HepG2 (cell line): ENCODE data around the gene MOAP1. TPM values are rescaled to one million over a fixed set of nuclear protein-coding genes. Genes with fewer than 3 reads are reported as not detected.

Source experiments
- ATF7-NPFF ChIP-seq: sonication (generic); formaldehyde crosslinking; IDR thresholded peaks from 2 replicates; pipeline ENCODE4 v1.8.1; 2023; ENCODE audit warnings: mild to moderate bottlenecking, low read depth, missing genetic modification reagents, moderate library complexity
- E2F5 ChIP-seq: sonication (generic); formaldehyde crosslinking; conservative IDR thresholded peaks from 2 replicates; pipeline ENCODE4 v1.4.0; 2020; ENCODE audit warnings: missing genetic modification reagents
- ELF4 ChIP-seq: sonication (generic); formaldehyde crosslinking; IDR thresholded peaks from 2 replicates; pipeline ENCODE4 v1.5.0; 2020; ENCODE audit warnings: missing genetic modification reagents, mild to moderate bottlenecking, moderate library complexity, borderline replicate concordance
- FOXP1 ChIP-seq, 2 experiments: fragments of 450-650 bp in 1 of 2; IDR thresholded peaks; 2 replicates each; pipeline ENCODE4 v1.6.1; 2017 to 2018; ENCODE audit warnings: antibody characterized with exemption in 1 of 2
- GABPB1 ChIP-seq: IDR thresholded peaks from 2 replicates; pipeline ENCODE4 v1.6.1; 2016; ENCODE audit warnings: mild to moderate bottlenecking, missing genetic modification reagents, moderate library complexity, missing compliant biosample characterization
- HOXA5 ChIP-seq: sonication (generic); formaldehyde crosslinking; IDR thresholded peaks from 2 replicates; pipeline ENCODE4 v1.4.0; 2020; ENCODE audit warnings: missing genetic modification reagents
- KLF15 ChIP-seq: sonication (generic); formaldehyde crosslinking; IDR thresholded peaks from 2 replicates; pipeline ENCODE4 v1.8.1; 2023; ENCODE audit warnings: borderline replicate concordance, mild to moderate bottlenecking, inconsistent platforms, missing genetic modification reagents, mixed read lengths
- MAF1 ChIP-seq: sonication (generic); formaldehyde crosslinking; IDR thresholded peaks from 2 replicates; pipeline ENCODE4 v1.5.0; 2020; ENCODE audit warnings: missing genetic modification reagents, borderline replicate concordance
- PCBP2 ChIP-seq: fragments of 200-400 bp; formaldehyde crosslinking; optimal IDR thresholded peaks from 2 replicates; pipeline ENCODE3; 2018; ENCODE audit warnings: low read length, low read depth; ENCODE audit not compliant: poor library complexity, severe bottlenecking
- SOX5 ChIP-seq: IDR thresholded peaks from 2 replicates; pipeline ENCODE4 v1.6.1; 2016; ENCODE audit warnings: borderline replicate concordance
- ZFP1 ChIP-seq: IDR thresholded peaks from 2 replicates; pipeline ENCODE4 v1.6.1; 2016
- ZNF225 ChIP-seq: sonication (generic); formaldehyde crosslinking; IDR thresholded peaks from 2 replicates; pipeline ENCODE4 v1.4.0; 2020; ENCODE audit warnings: mild to moderate bottlenecking, missing genetic modification reagents
- ZNF530 ChIP-seq: sonication (generic); formaldehyde crosslinking; IDR thresholded peaks from 2 replicates; pipeline ENCODE4 v1.5.0; 2020; ENCODE audit warnings: low read depth, mild to moderate bottlenecking, missing genetic modification reagents
- ZNF883 ChIP-seq: sonication (generic); formaldehyde crosslinking; IDR thresholded peaks from 2 replicates; pipeline ENCODE4 v1.5.1; 2020; ENCODE audit warnings: mild to moderate bottlenecking, missing genetic modification reagents; ENCODE audit errors: not compliant biosample characterization
- polyA plus RNA-seq, 8 experiments: library from polyadenylated mRNA; depleted of rRNA in 3 of 8; stranded (reverse) in 7 of 8; unstranded in 1 of 8; fragments of >200 nt; fragmentation: Illumina TruSeq in 4 of 8; extraction: Trizol in 4 of 8; gene quantifications; 2 replicates each; pipeline versions ENCODE4 v1.2.1 to v1.2.3, GENCODE V29; 2011 to 2016; ENCODE audit warnings: low read depth in 4 of 8, missing spikeins in 1 of 8, mixed read lengths in 1 of 8; ENCODE audit not compliant: insufficient read depth in 1 of 8
- total RNA-seq, 5 experiments: library from RNA; depleted of rRNA; stranded (reverse); fragments of >200 nt; fragmentation: Illumina TruSeq; extraction: Trizol; gene quantifications; 2 replicates each; pipeline ENCODE4 v1.2.3, GENCODE V29; 2016; ENCODE audit warnings: low read depth in 1 of 5
- TF ChIP-seq, protein P1 (sequence below): sonication (generic); formaldehyde crosslinking; IDR thresholded peaks from one replicate; pipeline ENCODE4 v1.5.1; 2020; ENCODE audit warnings: mild to moderate bottlenecking, missing genetic modification reagents; ENCODE audit errors: not compliant biosample characterization
- TF ChIP-seq, protein P2 (sequence below): sonication (generic); formaldehyde crosslinking; IDR thresholded peaks from 2 replicates; pipeline ENCODE4 v1.4.0; 2020; ENCODE audit warnings: missing genetic modification reagents; ENCODE audit errors: not compliant biosample characterization
- TF ChIP-seq, protein P3 (sequence below): IDR thresholded peaks from 2 replicates; pipeline ENCODE4 v1.6.1; 2016; ENCODE audit warnings: low read depth, borderline replicate concordance
- TF ChIP-seq, protein P4 (sequence below): sonication (generic); formaldehyde crosslinking; IDR thresholded peaks from 2 replicates; pipeline ENCODE4 v1.4.0; 2020; ENCODE audit warnings: mild to moderate bottlenecking, missing genetic modification reagents

Gene MOAP1
- total and polyA plus RNA-seq, 2 of the 13 experiments (the other 11 are each of a cell fraction or from before 2014, with no cell fraction given): 14.6 to 47.0 TPM

- TF ChIP-seq ZNF883 (CRISPR knock-in tag) (peak; percentile 94), ELF4 (CRISPR knock-in tag) (peak; percentile 87), MAF1 (no peak), HOXA5 (CRISPR knock-in tag) (0 out of 2 replicates have a peak, but pooled peaks have one; percentile 16), KLF15 (CRISPR knock-in tag) (peak; percentile 95; the same call in 1 of the 2 replicates), FOXP1 (IDR thresholded peaks at IDR 0.05) (no peak), FOXP1 (CRISPR knock-in tag; IDR thresholded peaks at IDR 0.05) (peak; percentile 31; the same call in 1 of the 2 replicates), ATF7-NPFF (0 out of 2 replicates have a peak, but pooled peaks have one; percentile 66), ZFP1 (CRISPR knock-in tag) (no peak), PCBP2 (no peak), SOX5 (CRISPR knock-in tag) (peak; percentile 31), ZNF530 (no peak), ZNF225 (0 out of 2 replicates have a peak, but pooled peaks have one; percentile 52), GABPB1 (CRISPR knock-in tag) (peak; percentile 97), E2F5 (CRISPR knock-in tag) (peak; percentile 95)
- TF ChIP-seq, protein P1, sequence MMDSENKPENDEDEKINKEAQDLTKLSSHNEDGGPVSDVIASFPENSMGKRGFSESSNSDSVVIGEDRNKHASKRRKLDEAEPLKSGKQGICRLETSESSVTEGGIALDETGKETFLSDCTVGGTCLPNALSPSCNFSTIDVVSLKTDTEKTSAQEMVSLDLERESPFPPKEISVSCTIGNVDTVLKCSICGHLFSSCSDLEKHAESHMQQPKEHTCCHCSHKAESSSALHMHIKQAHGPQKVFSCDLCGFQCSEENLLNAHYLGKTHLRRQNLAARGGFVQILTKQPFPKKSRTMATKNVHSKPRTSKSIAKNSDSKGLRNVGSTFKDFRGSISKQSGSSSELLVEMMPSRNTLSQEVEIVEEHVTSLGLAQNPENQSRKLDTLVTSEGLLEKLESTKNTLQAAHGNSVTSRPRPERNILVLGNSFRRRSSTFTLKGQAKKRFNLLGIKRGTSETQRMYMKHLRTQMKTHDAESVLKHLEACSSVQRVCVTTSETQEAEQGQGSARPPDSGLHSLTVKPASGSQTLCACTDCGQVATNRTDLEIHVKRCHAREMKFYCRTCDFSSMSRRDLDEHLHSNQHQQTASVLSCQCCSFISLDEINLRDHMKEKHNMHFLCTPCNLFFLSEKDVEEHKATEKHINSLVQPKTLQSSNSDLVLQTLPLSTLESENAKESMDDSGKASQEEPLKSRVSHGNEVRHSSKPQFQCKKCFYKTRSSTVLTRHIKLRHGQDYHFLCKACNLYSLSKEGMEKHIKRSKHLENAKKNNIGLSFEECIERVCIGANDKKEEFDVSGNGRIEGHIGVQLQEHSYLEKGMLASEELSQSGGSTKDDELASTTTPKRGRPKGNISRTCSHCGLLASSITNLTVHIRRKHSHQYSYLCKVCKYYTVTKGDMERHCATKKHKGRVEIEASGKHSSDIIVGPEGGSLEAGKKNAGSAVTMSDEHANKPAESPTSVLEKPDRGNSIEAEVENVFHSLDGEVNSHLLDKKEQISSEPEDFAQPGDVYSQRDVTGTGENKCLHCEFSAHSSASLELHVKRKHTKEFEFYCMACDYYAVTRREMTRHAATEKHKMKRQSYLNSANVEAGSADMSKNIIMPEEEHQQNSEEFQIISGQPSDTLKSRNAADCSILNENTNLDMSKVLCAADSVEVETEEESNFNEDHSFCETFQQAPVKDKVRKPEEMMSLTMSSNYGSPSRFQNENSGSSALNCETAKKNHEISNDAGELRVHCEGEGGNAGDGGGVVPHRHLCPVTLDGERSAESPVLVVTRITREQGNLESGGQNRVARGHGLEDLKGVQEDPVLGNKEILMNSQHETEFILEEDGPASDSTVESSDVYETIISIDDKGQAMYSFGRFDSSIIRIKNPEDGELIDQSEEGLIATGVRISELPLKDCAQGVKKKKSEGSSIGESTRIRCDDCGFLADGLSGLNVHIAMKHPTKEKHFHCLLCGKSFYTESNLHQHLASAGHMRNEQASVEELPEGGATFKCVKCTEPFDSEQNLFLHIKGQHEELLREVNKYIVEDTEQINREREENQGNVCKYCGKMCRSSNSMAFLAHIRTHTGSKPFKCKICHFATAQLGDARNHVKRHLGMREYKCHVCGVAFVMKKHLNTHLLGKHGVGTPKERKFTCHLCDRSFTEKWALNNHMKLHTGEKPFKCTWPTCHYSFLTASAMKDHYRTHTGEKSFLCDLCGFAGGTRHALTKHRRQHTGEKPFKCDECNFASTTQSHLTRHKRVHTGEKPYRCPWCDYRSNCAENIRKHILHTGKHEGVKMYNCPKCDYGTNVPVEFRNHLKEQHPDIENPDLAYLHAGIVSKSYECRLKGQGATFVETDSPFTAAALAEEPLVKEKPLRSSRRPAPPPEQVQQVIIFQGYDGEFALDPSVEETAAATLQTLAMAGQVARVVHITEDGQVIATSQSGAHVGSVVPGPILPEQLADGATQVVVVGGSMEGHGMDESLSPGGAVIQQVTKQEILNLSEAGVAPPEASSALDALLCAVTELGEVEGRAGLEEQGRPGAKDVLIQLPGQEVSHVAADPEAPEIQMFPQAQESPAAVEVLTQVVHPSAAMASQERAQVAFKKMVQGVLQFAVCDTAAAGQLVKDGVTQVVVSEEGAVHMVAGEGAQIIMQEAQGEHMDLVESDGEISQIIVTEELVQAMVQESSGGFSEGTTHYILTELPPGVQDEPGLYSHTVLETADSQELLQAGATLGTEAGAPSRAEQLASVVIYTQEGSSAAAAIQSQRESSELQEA: peak; percentile 68
- TF ChIP-seq, protein P2, sequence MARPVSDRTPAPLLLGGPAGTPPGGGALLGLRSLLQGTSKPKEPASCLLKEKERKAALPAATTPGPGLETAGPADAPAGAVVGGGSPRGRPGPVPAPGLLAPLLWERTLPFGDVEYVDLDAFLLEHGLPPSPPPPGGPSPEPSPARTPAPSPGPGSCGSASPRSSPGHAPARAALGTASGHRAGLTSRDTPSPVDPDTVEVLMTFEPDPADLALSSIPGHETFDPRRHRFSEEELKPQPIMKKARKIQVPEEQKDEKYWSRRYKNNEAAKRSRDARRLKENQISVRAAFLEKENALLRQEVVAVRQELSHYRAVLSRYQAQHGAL (CRISPR knock-in tag): no peak
- TF ChIP-seq, protein P3, sequence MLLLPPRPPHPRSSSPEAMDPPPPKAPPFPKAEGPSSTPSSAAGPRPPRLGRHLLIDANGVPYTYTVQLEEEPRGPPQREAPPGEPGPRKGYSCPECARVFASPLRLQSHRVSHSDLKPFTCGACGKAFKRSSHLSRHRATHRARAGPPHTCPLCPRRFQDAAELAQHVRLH (CRISPR knock-in tag): no peak
- TF ChIP-seq, protein P4, sequence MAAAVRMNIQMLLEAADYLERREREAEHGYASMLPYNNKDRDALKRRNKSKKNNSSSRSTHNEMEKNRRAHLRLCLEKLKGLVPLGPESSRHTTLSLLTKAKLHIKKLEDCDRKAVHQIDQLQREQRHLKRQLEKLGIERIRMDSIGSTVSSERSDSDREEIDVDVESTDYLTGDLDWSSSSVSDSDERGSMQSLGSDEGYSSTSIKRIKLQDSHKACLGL (CRISPR knock-in tag): peak; percentile 50; the same call in 1 of the 2 replicates
Measured at GRCh38 chr14:93206793-93207467, 22.2 kb upstream of the MOAP1 start, which contains the start of the genes GON7 and UBR7 (continued).
